Stimulated activated CD8-positive, alpha-beta memory T cell treated with anti-CD3 and anti-CD28 coated beads, Interleukin-12 subunit alpha, Interleukin-12 subunit beta, amount 100 ng/mL, for 1 hour (primary cell): ENCODE results near the gene UBAC1.

Experiments
- DNase-seq: peaks from one replicate; pipeline ENCODE4 v3.0.0-alpha.2; 2020; ENCODE audit warnings: low read depth

UBAC1 gene, protein sequence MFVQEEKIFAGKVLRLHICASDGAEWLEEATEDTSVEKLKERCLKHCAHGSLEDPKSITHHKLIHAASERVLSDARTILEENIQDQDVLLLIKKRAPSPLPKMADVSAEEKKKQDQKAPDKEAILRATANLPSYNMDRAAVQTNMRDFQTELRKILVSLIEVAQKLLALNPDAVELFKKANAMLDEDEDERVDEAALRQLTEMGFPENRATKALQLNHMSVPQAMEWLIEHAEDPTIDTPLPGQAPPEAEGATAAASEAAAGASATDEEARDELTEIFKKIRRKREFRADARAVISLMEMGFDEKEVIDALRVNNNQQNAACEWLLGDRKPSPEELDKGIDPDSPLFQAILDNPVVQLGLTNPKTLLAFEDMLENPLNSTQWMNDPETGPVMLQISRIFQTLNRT

DNA sequence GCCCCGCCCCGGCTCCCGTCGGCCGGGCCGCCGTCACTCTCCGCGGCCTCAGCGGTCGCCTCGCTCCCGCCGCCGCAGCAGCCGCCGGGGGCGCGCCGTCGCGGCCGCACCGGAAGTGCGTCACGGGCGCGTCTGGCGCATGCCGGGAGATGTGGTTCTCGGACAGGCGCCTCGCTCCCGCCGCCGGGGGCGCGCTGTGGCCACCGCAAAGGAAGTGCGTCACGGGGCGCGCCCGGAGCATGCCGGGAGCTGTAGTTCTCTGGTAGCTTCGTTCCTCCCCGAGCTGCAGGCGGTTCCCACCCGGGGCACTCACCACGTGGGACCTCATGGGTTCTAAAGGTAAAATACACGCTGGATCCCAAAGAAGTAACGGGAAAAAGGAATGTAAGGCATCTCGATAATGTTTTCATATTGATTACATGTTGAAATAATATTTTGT, at the start of gene UBAC1:
Gene UBAC1 (minus strand): TSS at position 97 of the 439 bp plus-strand sequence. CDS start 211 bp downstream, outside the sequence.
- DNase-seq, result peak; percentile 90

DNA sequence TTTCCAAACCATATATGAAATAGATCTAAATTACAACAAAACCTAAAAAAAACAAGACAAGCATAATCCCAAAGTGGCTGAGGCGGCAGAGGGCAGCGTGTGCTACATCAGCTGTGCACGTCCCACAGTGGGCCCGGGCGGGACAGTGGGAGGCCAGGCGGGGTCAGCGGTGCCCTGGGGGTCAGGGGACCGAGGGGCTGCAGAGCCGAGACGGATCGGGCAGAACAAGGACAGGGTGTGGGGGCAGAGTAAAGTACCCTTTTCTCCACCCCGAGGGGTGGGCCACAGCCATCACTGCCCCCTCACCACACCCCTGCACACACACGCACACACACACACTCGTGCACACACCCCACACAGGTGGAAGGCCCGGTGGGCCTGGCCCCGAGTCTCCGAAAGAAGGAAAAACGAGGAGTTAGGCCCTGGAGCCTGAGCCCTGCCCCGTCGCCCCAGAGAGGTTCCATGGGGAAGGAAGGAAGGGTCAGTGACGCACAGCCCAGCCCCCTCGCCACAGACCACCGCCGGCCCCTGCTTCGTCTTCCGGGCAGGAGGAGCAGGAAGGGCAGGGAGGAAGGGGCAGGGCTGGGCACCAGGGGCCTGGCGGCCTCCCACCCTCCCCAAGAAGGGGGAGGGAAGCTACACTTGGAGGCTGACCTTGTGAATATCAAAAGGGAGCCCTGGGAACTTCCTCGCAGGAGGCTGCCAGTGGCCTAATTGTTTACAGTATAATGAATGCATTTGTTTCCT, 49.6 kb upstream of the UBAC1 start:
- no peak for DNase-seq

DNA sequence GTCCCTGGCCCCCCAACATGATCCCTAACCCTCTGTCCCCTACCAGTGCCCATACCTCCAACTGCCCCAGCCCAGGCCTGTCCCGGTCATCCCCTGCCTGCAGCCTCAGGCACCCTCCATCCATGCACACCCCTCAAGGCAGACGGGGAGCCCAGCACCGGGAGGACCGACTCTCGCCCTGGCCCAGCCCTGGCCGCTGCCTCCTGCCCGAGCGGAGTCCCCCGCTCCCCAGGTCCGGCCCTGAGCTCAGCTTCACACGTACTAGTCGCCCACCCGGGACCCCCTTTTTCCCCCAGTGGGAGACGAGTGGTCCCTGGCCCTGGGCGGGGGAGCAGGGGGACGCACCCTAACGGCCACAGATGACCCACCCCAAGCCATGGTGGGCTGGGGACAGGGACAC, 49.0 kb upstream of the UBAC1 start:
- no peak for DNase-seq

DNA sequence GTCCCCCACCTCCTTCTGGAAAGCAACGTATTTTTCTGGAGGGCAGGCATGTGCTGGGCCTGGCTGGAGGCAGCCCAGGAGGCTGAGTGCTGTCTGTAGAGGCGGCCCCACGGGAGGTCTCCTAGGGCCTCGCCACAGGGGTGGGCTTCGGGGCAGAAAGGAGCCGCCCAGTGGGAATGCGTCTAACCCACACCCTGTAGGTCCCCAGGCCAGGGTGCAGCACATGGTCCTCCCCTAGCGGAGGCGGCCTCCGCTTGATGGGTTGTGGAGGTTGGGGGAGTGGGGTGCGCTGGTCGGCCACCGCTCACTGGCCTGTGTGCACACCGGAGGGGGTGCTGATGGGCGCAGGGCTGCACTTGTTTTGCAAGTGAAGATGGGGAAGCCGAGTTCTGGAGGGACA, 48.3 kb upstream of the UBAC1 start:
- no peak for DNase-seq

DNA sequence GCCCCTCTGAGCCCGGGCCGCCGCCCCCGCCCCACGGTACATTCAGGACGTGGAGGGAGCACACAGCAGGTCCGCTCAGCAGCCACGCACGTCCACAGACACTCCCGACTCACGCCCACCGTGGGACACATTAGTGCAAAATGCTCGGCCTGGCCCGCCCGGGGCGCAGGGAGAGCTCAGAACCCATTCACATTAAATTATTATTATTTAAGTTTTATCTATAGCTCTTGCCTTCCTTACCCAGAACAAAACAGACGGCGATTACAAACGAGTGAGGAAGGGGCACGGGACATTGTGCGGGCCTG, 47.5 kb upstream of the UBAC1 start:
- no peak for DNase-seq

DNA sequence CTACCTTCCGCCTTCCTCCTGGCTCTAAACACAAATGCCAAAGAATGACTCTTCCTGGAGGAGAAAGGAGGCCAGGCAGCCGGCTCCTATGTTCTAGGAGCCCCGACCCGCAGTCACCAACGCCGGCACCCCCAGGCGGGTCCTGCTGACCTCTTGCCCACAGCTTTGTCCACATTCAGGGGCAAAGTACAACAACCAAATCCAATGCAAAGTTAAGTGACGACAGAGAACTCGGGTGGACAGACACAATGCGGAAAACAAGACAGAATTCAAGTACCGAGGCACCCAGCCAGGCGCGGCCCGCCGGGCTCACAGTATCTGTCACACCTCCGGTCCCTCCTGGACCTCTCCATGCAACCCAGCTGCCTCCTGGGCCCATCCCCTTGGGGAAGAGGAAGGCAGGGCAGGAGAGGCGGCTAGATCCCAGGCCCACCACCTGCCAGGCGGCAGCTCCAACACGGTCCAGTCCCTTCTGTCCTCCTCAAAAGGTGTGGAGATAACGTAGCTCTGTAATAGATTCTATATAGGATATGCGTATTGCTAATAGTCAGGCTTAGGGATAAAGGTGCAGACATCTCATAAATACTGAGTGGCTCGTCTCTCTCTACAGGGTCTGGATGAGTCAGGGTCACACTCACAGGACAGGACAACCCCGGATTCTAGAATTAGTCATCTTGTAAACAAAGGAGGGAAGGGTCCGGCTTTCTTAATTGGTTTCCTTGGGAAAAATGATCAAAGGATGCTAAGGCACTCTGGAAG, 46.9 kb upstream of the UBAC1 start:
- DNase-seq, result no peak

DNA sequence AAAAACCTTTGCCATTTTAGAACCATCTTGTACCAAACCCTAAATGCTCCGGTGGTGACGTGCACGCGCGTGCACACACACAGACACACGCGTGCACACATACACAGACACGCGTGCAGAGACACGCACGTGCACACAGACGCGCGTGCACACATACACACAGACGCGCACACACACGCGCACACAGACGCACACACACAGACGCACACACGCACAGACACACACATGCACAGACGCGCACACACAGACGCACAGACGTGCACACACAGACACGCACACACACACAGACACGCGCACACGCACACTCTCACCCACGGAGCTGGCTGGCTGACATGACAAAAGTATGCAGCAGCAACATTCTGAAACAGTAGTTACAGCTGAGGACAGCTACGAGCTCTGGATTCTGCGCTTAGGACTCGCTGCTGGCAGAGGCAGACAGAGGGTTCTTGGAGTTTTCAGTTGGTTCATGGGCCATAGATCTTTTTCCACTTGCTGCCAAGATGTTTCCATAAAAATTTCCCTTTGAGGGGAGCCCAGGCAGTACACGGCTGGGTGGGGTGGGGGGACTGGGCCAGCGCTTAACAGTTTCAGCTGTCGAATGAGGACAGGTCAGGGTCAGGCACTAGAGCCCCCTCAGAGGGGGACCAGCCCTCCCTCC, 46.2 kb upstream of the UBAC1 start:
- no peak for DNase-seq

DNA sequence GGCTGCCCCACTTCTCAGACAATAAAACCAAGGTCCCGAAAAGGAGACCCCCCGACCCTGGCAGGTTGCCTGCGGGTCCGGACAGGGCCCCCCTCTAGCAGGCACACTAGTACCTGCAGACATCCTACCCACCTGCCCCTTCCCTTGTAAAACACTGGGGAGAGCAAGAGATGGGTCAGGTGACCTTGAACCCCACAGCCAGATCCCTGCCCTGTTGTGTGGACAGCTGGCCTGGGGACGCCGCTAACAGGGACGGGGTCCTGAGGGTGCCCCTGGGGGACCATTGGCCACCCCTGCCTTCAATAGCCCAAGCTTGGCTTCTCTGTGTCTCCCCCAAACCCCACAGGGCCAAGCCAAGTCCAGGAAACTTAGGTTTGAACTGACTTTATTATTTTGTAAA, 45.0 kb upstream of the UBAC1 start:
- no peak for DNase-seq

DNA sequence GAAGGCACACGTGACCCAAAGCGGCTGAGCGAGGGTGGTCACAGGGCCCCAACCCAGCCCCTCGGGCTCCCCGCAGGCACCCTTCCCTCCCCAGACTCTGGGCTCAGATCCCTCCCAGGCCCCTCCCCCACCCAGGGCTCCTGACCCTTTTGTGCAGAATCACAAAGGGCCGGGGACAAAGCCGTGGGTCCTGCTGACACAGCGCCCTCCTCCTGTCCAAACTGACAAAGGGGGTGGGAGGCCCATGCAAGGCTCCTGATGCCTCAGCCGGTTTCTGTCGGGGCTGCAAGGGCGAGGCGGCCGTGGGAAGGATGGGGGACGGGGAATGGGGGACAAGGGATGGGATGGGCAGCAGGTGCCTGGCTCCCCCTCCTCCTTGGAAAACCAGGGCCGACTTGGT, 43.5 kb upstream of the UBAC1 start:
- DNase-seq, result no peak

DNA sequence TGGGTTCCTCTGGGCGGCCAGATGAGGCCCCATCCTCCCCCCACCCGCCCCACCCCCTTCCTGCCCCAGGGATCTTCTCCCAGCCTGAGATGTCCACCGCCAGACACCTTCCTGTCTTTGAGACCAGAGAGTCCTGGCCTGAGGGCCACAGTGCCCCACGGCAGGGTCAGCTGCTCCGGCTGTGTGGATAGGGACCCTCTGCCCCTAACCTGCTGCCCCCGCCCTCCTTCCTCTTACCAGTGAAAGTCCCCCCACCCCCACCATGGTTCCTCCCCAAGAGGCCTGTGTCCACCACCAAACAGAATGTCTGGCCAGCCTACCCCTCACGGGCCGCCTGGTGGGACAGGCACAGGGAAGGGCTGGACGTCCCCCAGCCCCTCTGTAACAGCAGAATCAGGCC, 43.0 kb upstream of the UBAC1 start:
- no peak for DNase-seq

DNA sequence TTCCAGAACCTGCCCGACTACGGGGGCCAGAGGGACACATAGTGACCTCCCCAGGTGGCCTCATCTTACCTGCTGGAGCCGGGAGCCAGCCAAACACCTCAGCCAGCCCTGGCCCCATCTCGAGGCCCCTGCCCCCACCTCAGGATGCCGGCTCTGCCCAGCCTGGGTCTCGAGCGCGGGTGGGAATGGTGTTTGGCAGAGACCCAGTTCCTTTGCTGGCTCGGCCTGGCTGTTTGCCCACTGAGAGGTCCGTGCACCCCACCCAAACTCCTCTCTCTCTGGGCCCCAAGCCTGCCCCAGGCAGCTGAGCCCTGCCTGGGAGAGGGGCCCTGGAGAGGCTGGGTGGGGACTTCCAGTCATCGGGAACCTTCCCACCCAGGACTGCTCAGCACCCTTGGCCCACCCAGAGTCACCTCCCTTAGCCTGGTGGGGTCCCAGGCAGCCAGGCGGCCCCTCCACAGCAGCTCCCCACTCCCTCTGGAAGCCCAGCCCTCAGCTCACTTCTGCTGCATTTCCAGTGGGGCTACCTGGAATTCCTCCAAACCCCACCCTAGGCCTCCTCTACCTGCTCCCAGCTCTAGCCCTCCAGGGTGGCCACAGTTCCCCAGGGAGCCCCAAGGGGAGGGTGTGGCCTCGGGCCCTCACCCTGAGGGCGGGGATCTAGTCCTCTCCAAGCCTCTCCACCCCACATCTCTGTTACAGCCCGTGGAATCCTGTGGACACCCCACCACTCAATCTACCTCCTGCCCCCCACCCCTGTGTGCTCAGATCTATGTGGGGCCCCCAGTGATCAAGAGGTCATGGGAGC, 42.4 kb upstream of the UBAC1 start:
- DNase-seq, result no peak

DNA sequence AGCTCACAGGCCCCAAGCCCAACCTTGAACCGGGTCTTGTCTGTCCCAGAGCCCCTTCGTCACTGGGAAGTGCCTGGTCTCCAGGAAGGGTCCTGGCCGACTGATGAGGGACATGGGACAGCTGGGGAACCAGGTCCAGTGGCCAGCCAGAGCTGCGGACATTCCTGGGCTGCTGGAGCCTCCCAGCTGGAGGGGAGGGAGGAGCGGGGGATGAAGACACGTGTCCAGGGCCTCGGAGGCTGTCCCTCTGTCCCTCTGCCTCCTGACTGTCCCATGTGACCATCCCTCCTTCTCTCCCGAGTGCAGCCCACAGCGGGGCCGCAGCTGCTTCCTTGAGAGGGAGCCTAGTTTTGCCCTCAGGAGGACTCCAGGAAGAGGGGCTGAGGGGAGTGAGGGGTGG, 41.7 kb upstream of the UBAC1 start:
- no peak for DNase-seq

DNA sequence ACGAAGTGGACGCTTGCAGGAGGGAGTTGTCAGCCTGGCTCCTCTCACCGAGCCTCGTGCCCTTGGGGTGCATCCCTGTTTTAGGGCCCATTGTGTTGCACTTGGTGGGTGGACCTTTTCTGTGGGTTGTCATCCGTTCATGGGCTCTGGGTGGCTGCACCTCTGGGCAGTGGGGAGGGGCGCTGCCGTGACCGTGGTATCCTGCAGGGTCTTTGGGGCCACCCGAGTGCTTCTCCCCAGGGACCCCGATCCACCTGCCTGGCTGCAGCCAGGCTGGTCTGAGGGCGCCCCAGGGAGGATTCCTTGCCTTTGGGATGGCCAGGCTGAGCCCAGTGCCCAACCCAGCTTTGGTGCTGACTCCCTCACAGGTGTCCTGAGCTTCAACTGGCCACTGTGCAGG, 41.0 kb upstream of the UBAC1 start:
- DNase-seq, result no peak

DNA sequence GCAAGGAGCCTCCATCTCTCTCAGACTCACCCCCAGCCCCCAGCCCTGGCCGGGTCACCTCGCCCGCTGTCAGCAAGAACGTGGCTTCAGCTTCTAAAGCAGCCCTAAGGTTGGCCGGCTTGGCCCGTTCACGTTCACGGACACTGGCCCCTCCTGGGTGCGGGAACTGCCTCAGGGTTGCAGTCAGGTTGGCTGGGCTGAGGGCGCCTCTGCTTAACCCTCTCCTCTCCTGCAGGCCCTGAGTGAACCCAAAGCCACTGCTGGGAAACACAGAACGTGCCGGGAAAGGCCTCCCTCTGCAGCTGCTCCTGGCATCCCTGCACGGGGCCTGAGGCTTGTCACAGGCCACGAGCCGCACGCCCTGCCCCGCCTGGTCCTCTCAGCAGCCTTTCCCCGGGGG, 40.1 kb upstream of the UBAC1 start:
- no peak for DNase-seq

DNA sequence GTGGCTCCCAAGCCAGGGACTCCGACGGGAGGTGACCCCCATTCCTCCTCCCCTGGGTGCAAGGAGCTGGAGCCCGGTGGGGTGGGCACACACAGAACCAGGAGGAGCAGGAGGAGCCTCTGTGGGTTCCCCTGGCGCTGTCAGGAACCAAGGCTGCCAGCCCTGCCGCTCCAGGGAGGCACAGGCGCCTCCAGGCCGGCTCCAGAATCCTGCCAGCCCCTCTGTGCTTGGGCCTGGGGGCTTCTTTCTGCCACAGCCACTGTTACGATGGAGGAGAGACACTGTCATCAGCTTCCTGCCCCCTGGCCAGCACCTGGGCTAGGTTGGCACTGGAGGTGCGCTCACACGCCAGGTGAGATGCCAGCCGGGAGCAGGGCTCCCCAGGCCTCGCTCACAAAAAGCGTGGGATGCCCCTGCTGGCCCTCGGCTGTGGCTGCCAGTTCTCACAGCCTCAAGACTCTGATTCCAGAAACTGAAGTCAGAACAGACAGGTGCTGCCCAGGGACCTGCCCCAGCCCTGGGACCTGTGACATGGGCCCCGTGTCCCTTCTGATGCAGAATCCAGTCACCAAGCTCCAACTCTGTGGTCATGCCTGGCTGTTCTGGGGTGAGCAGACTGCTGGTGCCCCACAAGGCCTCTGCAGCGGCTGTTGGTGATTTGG, 37.4 kb upstream of the UBAC1 start:
- DNase-seq, result no peak

DNA sequence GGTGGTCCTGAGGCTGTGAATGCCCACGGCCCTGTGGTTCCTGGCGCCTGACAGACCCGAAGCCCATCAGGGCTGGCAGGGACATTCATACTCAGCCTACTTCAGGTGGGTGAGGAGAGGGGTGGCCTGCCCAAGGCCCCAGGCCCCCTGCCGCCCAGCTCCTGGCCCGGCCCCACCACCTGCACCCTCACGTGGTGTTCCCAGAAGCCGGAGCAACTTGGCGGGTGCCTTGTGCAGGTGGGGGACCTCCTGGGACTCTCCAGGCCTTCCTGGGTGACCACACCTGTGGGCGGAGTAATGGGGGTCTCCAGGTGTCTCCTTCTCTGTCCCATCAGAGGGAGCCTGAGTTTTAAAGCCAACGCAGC, 36.8 kb upstream of the UBAC1 start:
- DNase-seq, result no peak

DNA sequence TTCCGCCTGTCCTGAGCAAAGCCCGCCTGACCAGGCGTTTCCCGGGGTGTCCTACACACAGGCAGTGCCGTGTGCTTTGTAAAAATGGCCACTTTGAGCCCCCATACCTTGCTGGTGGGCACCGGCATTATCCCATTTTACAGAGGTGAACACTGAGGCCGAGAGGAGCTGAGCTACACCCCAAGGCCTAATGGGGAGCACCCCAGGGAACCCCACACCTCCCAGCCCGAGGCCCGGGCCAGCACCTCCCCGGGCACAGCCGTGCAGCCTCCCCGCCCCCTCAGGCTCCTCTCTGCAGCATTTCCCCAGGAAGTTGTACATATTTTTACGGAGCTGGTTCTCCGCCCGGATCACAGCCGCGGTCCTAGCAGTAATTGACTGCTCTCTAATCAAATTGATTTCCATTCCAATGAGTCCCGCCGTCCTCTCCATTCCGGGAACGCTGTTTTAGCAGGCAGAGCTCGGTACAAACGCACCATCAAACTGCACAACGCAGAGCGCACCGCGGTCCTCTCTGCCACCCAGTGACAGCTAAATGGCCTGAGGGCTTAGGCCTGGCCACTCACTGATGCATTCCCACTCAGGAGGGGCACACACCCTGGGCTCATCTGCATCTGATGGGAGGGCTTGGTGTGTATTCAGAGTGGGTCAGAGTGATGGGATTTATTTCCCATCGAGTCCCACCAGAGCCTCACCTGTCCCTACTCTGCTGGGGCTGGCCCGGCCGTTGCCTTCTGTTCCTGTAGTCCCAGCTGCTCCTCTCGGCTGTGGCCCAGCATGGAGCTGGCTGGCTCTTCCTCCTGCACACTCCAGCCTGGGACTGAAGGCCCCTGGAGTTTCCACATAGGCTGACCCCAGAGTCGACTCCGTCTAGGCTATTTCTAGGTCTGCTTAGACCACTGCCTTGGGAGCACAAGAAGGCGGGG, 36.2 kb upstream of the UBAC1 start:
- DNase-seq, result no peak

DNA sequence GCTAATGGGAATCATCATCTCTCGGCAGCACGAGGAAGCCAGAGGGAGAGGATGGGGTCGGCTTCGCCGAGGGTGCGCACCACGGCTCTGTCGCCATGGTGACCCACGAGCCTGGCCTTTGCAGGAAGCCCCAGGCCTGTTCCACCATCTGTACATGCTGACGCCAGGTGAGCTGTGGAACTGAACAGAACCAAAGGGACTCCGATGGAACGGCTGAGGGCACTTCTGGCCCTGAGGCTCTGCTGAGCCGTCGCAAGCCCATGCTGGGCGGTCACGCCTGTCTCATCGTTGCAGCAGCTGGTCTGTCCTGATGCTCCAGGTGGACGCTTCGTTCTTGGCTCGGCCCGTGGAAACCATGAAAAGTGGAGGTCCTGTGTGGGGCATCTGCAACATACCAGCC, 34.6 kb upstream of the UBAC1 start:
- DNase-seq, result no peak

DNA sequence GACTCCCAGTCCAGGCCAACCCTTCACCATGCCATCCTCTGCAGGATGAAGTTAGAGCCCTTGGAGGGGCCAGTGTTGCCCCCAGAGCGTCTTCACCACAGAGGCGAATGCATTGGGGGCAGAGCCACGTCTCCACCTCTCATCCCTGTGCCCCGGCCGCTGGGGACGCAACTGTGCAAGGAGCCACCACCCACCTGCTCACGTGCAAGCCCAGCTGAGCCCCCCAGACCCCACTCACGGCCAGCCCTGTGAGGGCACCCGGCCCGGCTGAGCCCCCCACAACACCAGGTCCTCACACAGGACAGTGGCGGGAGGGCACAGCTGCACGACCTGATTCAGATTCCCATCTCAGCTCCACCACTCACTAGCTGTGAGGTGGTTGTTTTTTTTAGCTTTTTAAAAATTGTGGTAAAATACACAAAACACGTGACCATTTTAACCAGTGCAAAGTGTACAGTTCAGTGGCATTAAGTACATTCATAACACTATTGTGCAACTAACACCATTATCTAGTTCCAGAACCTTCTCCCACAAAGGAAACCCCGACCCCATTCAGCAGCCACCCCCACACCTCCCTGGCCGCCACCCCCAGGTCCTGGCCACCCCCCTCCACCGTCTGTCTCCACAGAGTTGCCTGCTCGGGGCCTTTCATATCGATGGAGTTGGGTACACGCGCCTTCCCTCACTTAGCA, 33.5 kb upstream of the UBAC1 start:
- no peak for DNase-seq
